ENCODE data around the gene ERBB3. TPM values are rescaled to one million over a fixed set of nuclear protein-coding genes. Genes with fewer than 3 reads are reported as not detected.
A peak's percentile ranks its signal among the peaks of the same experiment; 100 is the strongest.

The ERBB3 gene
- total RNA-seq = 100 to 1,000 TPM in 3 of 4 donors, 10 to 100 TPM in 1; 61.9 to 532 (median 451) TPM

GRCh38 chr12:56079723-56080555, at the start of gene ERBB3:
ERBB3 (plus strand) TSS chr12:56080165; CDS start chr12:56080301, 136 bp downstream.
- Histone ChIP-seq H3K27me3 (no peaks in the 10 kb centered on the region), H3K36me3 (peaks cover 0 to 16% (median 0%) of the 10 kb centered on the region in 3 donors), H3K4me3 (peak within 1 kb of the TSS; percentile 45 to 94 (median 64)), H3K9me3 (no peaks in the 10 kb centered on the region), H3K4me1 (peaks cover 0 to 24% (median 3%) of the 10 kb centered on the region in 4 donors), H3K27ac (peak within 1 kb of the TSS; percentile 50 to 99 (median 94))
- DNase-seq = peak; percentile 24 to 94 (median 90)
- peak; percentile 96 for TF ChIP-seq POLR2A (IDR thresholded peaks at IDR 0.05)
- TF ChIP-seq, protein P1, sequence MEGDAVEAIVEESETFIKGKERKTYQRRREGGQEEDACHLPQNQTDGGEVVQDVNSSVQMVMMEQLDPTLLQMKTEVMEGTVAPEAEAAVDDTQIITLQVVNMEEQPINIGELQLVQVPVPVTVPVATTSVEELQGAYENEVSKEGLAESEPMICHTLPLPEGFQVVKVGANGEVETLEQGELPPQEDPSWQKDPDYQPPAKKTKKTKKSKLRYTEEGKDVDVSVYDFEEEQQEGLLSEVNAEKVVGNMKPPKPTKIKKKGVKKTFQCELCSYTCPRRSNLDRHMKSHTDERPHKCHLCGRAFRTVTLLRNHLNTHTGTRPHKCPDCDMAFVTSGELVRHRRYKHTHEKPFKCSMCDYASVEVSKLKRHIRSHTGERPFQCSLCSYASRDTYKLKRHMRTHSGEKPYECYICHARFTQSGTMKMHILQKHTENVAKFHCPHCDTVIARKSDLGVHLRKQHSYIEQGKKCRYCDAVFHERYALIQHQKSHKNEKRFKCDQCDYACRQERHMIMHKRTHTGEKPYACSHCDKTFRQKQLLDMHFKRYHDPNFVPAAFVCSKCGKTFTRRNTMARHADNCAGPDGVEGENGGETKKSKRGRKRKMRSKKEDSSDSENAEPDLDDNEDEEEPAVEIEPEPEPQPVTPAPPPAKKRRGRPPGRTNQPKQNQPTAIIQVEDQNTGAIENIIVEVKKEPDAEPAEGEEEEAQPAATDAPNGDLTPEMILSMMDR (IDR thresholded peaks at IDR 0.05) = peak in 3 of 6 experiments; percentile 40 to 54 (median 42)

DNA sequence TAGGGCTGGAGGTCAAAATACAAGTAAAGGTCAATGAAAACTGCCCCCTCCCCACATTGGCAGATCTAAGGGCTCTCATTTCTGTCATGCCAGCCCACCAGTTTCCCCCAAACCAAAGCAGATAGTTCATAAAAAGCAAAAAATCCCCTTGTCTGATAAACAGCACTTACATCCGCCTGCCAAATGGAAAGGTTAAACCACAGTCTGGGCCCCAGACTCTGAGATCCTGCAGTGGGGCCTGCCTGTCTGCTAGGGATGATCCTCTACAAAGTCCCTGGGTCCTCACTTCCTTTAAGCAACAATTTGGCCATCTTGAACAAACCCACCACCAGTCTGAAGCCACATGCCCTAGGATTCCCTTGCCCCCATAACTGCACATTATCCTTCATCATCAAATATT, 48.0 kb upstream of the ERBB3 start:
- peaks cover 0 to 34% (median 0%) of the 10 kb centered on the region in 3 donors for H3K36me3 ChIP-seq

GRCh38 chr12:56034586-56035332, 45.2 kb upstream of the ERBB3 start:
- H3K27ac ChIP-seq = no peak overlapping the region
- TF ChIP-seq, protein P1 (IDR thresholded peaks at IDR 0.05) = no peak
- no peak for TF ChIP-seq POLR2A (IDR thresholded peaks at IDR 0.05)
- no peak for DNase-seq
- no peaks in the 10 kb centered on the region for H3K9me3 ChIP-seq
- H3K27me3 ChIP-seq = no peaks in the 10 kb centered on the region
- no peaks in the 10 kb centered on the region for H3K4me1 ChIP-seq
- no peak overlapping the region for H3K4me3 ChIP-seq
- H3K36me3 ChIP-seq = peaks cover 0 to 31% (median 0%) of the 10 kb centered on the region in 3 donors

More for the DNA sequence above, 48.0 kb upstream of the ERBB3 start:
- no peak for DNase-seq
- TF ChIP-seq, protein P1 (IDR thresholded peaks at IDR 0.05) = no peak
- TF ChIP-seq POLR2A (IDR thresholded peaks at IDR 0.05) = no peak
- H3K4me3 ChIP-seq = no peak overlapping the region
- H3K4me1 ChIP-seq = no peaks in the 10 kb centered on the region
- no peaks in the 10 kb centered on the region for H3K27me3 ChIP-seq
- H3K27ac ChIP-seq = no peak overlapping the region
- H3K9me3 ChIP-seq = no peaks in the 10 kb centered on the region

GRCh38 chr12:56037161-56037560, 42.8 kb upstream of the ERBB3 start:
- DNase-seq = no peak
- no peak for TF ChIP-seq POLR2A (IDR thresholded peaks at IDR 0.05)
- TF ChIP-seq, protein P1 (IDR thresholded peaks at IDR 0.05) = no peak
- Histone ChIP-seq H3K27ac (no peak overlapping the region), H3K4me3 (no peak overlapping the region), H3K36me3 (peaks cover 0 to 28% (median 0%) of the 10 kb centered on the region in 3 donors), H3K9me3 (no peaks in the 10 kb centered on the region), H3K4me1 (peaks cover 0 to 5% (median 0%) of the 10 kb centered on the region in 4 donors), H3K27me3 (no peaks in the 10 kb centered on the region)

- Histone ChIP-seq H3K4me3 (no peak overlapping the region), H3K9me3 (no peaks in the 10 kb centered on the region), H3K27me3 (no peaks in the 10 kb centered on the region), H3K4me1 (peaks cover 0 to 11% (median 2%) of the 10 kb centered on the region in 4 donors), H3K27ac (no peak overlapping the region), H3K36me3 (peaks cover 0 to 21% (median 0%) of the 10 kb centered on the region in 3 donors)
- no peak for TF ChIP-seq POLR2A (IDR thresholded peaks at IDR 0.05)
- TF ChIP-seq, protein P1 (IDR thresholded peaks at IDR 0.05) = no peak
- no peak for DNase-seq
Measured at GRCh38 chr12:56038022-56038655, 41.8 kb upstream of the ERBB3 start.

All from Peyer's patch (tissue), 4 donors.